Esophagus muscularis mucosa (tissue), 4 donors: ENCODE data around the gene TMPRSS11A. TPM values are rescaled to one million over a fixed set of nuclear protein-coding genes. Genes with fewer than 3 reads are reported as not detected.

Source experiments
- DNase-seq: peaks from one replicate; pipeline ENCODE4 v3.0.0-alpha.2; 2017; ENCODE audit errors: extremely low spot score
- H3K27ac ChIP-seq, 4 donors: fragments of 200-600 bp; sonication (generic); replicated peaks in 1 of 4; 1 replicate in 3 of 4; 2 replicates in 1 of 4; pipeline ENCODE4 v1.5.1; 2016 to 2019; ENCODE audit warnings: mild to moderate bottlenecking in 1 of 4
- H3K27me3 ChIP-seq, 4 donors: fragments of 200-600 bp; sonication (generic); one replicate each; pipeline versions ENCODE4 v1.5.1 to v1.6.0; 2016 to 2019
- H3K36me3 ChIP-seq, 4 donors: fragments of 200-600 bp; sonication (generic); one replicate each; pipeline ENCODE4 v1.5.1; 2016 to 2019
- H3K4me1 ChIP-seq, 4 donors: fragments of 200-600 bp; sonication (generic); one replicate each; pipeline ENCODE4 v1.5.1; 2016 to 2019
- H3K4me3 ChIP-seq, 4 donors: fragments of 200-600 bp; sonication (generic); 1 replicate in 2 of 4; 2 replicates in 2 of 4; pipeline ENCODE4 v1.5.1; 2016 to 2019; ENCODE audit warnings: mild to moderate bottlenecking in 4 of 4, moderate library complexity in 1 of 4
- H3K9me3 ChIP-seq, 4 donors: fragments of 200-600 bp; sonication (generic); 1 replicate in 3 of 4; 2 replicates in 1 of 4; pipeline ENCODE4 v1.5.1; 2016 to 2019
- CTCF ChIP-seq, 3 experiments: fragments of 200-600 bp in 2 of 3; fragments of 450-650 bp in 1 of 3; sonication (generic) in 2 of 3; IDR thresholded peaks; one replicate each; pipeline ENCODE4 v1.5.1; 2017 to 2019; ENCODE audit warnings: antibody characterized with exemption in 3 of 3, mild to moderate bottlenecking in 2 of 3, moderate library complexity in 1 of 3
- EP300 ChIP-seq: sonication (generic); formaldehyde crosslinking; IDR thresholded peaks from one replicate; pipeline ENCODE4 v1.6.1; 2017; ENCODE audit warnings: antibody characterized with exemption
- POLR2A ChIP-seq: fragments of 450-650 bp; IDR thresholded peaks from one replicate; pipeline ENCODE4 v1.6.1; 2017; ENCODE audit warnings: antibody characterized with exemption, moderate library complexity, mild to moderate bottlenecking, low read depth
- POLR2AphosphoS5 ChIP-seq, 2 donors: sonication (generic); formaldehyde crosslinking; IDR thresholded peaks; one replicate each; pipeline ENCODE4 v1.6.1; 2017; ENCODE audit warnings: antibody characterized with exemption in 2 of 2
- WGBS: methylation state at CpG from one replicate; pipeline ENCODE4 v1.1.5; 2018; 5-methylcytosine and 5-hydroxymethylcytosine counted together
- intact Hi-C: fragments of 100-400 bp; cut with DNase I; formaldehyde crosslinking; loops from one replicate; pipeline ENCODE4 v1.15.1; 2023
- total RNA-seq, 4 donors: library from RNA; depleted of rRNA; stranded (reverse); fragments of >200 nt; gene quantifications; one replicate each; pipeline versions ENCODE4 v1.1.0 to v1.2.1, GENCODE V29; 2016

TMPRSS11A gene
- total RNA-seq, 4 donors from 2014 or later: 0.17 to 0.42 TPM; not detected in 2

- TF ChIP-seq POLR2A: no peak
- TF ChIP-seq EP300: no peak
- no peak for TF ChIP-seq POLR2AphosphoS5 (IDR thresholded peaks at IDR 0.05)
- TF ChIP-seq CTCF (IDR thresholded peaks at IDR 0.05): no peak
- Histone ChIP-seq H3K4me3 (no peak overlapping the region), H3K36me3 (no peaks in the 10 kb centered on the region), H3K27me3 (no peaks in the 10 kb centered on the region), H3K4me1 (no peaks in the 10 kb centered on the region), H3K27ac (no peak overlapping the region), H3K9me3 (no peaks in the 10 kb centered on the region)
- intact Hi-C loops: no loop called here
- WGBS: 90% methylated on average over 5 of the region's 5 CpGs
- DNase-seq: no peak
These were observed 30.3 kb downstream of the TMPRSS11A start for GRCh38 chr4:67933038-67933437.

GRCh38 chr4:67931256-67931655, 32.0 kb downstream of the TMPRSS11A start:
- DNase-seq: no peak
- H3K27me3 ChIP-seq: no peaks in the 10 kb centered on the region
- H3K4me3 ChIP-seq: no peak overlapping the region
- H3K4me1 ChIP-seq: no peaks in the 10 kb centered on the region
- TF ChIP-seq POLR2AphosphoS5 (IDR thresholded peaks at IDR 0.05) (no peak), CTCF (IDR thresholded peaks at IDR 0.05) (no peak), EP300 (no peak), POLR2A (no peak)
- H3K9me3 ChIP-seq: no peaks in the 10 kb centered on the region
- intact Hi-C loops: no loop called here
- WGBS: 85% methylated on average over 3 of the region's 3 CpGs
- H3K36me3 ChIP-seq: no peaks in the 10 kb centered on the region
- no peak overlapping the region for H3K27ac ChIP-seq

- WGBS: 76% methylated on average over 3 of the region's 3 CpGs
- Histone ChIP-seq H3K4me1 (no peaks in the 10 kb centered on the region), H3K4me3 (no peak overlapping the region), H3K27me3 (no peaks in the 10 kb centered on the region), H3K27ac (no peak overlapping the region), H3K9me3 (no peaks in the 10 kb centered on the region), H3K36me3 (no peaks in the 10 kb centered on the region)
- DNase-seq: no peak
- intact Hi-C loops: no loop called here
- TF ChIP-seq POLR2AphosphoS5 (IDR thresholded peaks at IDR 0.05): no peak
- TF ChIP-seq POLR2A: no peak
- no peak for TF ChIP-seq EP300
- no peak for TF ChIP-seq CTCF (IDR thresholded peaks at IDR 0.05)
These were observed 33.9 kb downstream of the TMPRSS11A start for GRCh38 chr4:67929426-67929825.

GRCh38 chr4:67928546-67928945, 34.7 kb downstream of the TMPRSS11A start:
- Histone ChIP-seq H3K4me3 (no peak overlapping the region), H3K36me3 (no peaks in the 10 kb centered on the region), H3K27me3 (no peaks in the 10 kb centered on the region), H3K9me3 (no peaks in the 10 kb centered on the region), H3K4me1 (no peaks in the 10 kb centered on the region), H3K27ac (no peak overlapping the region)
- DNase-seq: no peak
- intact Hi-C loops: no loop called here
- WGBS: 22% methylated on average over 3 of the region's 3 CpGs
- no peak for TF ChIP-seq EP300
- TF ChIP-seq POLR2AphosphoS5 (IDR thresholded peaks at IDR 0.05): no peak
- no peak for TF ChIP-seq POLR2A
- no peak for TF ChIP-seq CTCF (IDR thresholded peaks at IDR 0.05)

- H3K4me3 ChIP-seq: no peak overlapping the region
- H3K4me1 ChIP-seq: no peaks in the 10 kb centered on the region
- H3K9me3 ChIP-seq: no peaks in the 10 kb centered on the region
- TF ChIP-seq POLR2AphosphoS5 (IDR thresholded peaks at IDR 0.05) (no peak), POLR2A (no peak), CTCF (IDR thresholded peaks at IDR 0.05) (no peak), EP300 (no peak)
- no peak overlapping the region for H3K27ac ChIP-seq
- WGBS: 94% methylated on average over 3 of the region's 3 CpGs
- no peaks in the 10 kb centered on the region for H3K27me3 ChIP-seq
- H3K36me3 ChIP-seq: no peaks in the 10 kb centered on the region
- intact Hi-C loops: no loop called here
- DNase-seq: no peak
These were observed 36.0 kb downstream of the TMPRSS11A start for GRCh38 chr4:67927251-67927650.
